Activated naive CD4-positive, alpha-beta T cell treated with anti-CD3 and anti-CD28 coated beads, Interleukin-2, amount 50 U/mL, for 16 hours (primary cell): ENCODE results near the gene PPP1R3F.
A peak's percentile ranks its signal among the peaks of the same experiment; 100 is the strongest.

Source experiments
- DNase-seq: peaks from one replicate; pipeline ENCODE4 v3.0.0-alpha.2; 2020

Gene PPP1R3F, protein sequence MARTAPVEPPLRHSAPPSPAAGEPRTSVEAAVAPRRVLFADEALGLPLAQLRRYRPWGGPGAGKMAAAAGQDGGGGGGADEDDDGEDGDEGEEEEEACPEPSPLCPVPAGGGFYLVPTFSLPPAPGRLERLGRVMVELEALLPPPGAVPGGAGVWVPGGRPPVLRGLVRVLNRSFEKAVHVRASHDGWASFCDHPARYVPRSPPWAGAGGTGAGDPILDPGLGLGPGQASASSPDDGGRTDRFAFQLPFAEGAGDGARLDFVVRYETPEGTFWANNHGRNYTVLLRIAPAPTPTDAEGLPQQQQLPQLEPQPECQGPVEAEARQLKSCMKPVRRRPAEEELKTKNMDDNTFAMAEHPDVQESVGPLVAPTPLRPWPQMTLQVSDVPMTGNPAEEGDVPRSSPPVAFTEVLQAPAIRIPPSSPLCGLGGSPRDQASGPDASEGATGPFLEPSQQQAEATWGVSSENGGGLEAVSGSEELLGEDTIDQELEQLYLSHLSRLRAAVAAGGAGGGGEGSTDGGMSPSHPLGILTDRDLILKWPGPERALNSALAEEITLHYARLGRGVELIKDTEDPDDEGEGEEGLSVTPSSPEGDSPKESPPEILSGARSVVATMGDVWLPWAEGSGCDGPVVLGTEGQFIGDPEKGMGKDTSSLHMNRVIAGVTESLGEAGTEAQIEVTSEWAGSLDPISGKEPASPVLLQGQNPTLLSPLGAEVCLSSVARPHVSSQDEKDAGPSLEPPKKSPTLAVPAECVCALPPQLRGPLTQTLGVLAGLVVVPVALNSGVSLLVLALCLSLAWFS

GRCh38 chrX:49269767-49270248 is at the start of gene PPP1R3F:
Gene PPP1R3F, plus strand, starts transcription at chrX:49269793. Its CDS starts 77 bp downstream, at chrX:49269870.
- DNase-seq = no peak

DNA sequence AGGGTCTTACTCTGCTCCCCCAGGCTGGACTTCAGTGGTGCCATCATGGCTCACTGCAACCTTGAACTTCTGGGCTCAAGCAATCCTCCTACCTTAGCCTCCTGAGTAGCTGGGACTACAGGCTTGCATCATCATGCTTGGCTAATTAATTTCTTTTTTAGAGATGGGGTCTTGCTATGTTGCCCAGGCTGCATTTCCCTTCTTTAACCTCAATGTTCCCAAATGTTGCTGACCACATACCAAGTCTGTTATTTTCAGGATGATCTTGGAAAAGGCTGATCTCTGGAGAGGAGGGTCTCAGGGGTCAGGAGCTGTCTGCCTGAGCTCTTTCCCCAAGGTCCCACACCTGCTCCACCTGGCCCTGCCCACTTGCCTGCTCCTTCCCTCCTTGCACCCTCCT is 49.5 kb upstream of the PPP1R3F start:
- no peak for DNase-seq

- DNase-seq = no peak
Observed at GRCh38 chrX:49221868-49222267, 47.7 kb upstream of the PPP1R3F start.

DNA sequence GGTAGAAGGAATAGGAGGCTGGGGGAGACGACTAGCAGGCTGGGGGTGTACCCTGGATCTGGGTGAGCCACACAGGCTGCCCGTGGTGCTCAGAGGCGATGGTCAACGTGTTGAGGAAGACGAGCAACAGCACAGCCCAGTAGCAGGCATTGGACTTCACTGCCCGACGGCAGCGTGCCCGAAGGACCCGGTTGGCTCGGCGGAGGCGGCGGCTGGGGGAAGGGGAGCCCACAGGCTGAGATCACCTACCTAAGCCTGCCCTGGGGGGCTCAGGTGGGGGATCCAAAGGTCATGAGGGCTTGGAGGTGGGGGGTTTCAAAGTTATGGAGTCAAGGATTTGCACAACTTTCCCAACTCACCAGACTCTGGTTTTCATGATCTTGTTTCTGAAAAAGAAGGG is 43.7 kb upstream of the PPP1R3F start:
- DNase-seq = no peak

DNA sequence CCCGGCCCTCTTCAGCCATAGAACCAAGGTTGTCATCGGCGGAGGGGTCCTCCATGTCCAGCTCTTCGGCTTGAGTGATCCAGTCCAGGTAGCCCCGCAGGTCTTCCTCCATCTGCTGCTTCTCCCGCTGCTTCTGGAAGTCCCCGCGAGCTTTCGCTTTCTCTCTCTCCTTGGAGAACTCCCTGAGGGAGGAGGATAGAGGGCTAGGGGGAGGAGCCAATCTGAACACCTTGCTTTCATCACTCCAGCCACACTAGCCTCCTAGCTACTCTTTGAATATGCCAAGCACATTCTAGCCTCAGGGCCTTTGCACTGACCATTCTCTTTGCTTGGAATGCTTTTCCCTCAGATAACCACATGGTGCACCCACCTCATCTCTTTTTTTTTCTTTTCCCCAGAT is 42.6 kb upstream of the PPP1R3F start:
- no peak for DNase-seq

- no peak for DNase-seq
Observed at GRCh38 chrX:49227726-49228125, 41.9 kb upstream of the PPP1R3F start.

GRCh38 chrX:49228185-49228584 is 41.4 kb upstream of the PPP1R3F start:
- no peak for DNase-seq

- DNase-seq = peak; percentile 57
Observed at GRCh38 chrX:49230500-49231232, 38.9 kb upstream of the PPP1R3F start.

DNA sequence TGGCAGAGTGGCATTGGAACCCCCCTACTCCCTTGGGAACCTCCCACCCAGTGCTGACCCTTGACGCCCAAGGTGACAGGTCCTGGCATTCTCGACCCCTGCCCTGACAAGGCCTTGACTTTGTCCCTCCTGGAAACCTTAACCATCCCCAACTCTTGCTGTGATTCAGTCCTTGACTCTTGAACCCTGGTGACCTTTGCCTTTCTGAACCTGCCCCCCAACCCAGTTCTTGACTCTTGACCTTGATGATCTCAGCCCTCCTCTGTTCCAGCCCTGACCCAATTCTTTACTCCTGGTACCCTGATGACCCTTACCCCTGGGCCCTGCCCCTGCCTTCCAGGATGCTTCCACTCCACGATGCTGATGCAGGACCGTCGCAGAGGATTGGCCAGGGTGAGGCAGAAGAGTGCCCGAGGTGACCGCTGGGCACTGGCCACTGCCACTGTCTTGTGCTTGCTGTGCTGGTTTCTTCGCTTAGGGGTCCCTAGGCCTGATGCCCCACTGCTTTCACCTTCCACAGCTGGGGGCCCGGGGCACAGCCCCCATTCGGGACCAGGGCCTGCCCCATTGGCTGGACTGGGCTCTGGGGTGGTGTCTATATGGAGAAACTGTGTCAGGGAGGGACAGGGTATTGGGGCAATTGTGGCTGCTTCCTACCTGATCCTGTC is 38.1 kb upstream of the PPP1R3F start:
- no peak for DNase-seq

- DNase-seq = no peak
Observed at GRCh38 chrX:49232525-49232924, 37.1 kb upstream of the PPP1R3F start.

DNA sequence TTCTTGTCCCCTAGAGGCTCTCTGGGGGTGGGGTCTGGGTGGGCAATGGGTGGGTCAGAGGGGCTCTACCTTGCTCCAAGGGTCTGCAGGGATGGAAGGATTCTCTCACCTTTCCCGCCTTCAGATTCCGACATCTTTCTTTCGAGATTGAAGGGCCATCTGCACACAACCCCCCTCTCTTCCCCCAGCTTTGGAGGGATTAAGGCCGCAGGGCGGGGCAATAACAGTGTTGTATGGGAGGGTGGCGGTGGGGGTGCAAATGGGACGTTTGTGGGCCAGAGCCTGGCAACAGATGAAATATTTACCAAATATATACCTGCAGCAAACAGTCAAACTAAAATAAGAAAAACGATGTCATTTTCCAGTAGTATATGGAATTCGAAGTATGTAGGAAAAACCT is 36.4 kb upstream of the PPP1R3F start, which contains the start of gene CACNA1F:
TSS of gene CACNA1F (minus strand) at position 165 of the 400 bp plus-strand sequence. CDS start at position 134, 31 bp downstream.
- no peak for DNase-seq

DNA sequence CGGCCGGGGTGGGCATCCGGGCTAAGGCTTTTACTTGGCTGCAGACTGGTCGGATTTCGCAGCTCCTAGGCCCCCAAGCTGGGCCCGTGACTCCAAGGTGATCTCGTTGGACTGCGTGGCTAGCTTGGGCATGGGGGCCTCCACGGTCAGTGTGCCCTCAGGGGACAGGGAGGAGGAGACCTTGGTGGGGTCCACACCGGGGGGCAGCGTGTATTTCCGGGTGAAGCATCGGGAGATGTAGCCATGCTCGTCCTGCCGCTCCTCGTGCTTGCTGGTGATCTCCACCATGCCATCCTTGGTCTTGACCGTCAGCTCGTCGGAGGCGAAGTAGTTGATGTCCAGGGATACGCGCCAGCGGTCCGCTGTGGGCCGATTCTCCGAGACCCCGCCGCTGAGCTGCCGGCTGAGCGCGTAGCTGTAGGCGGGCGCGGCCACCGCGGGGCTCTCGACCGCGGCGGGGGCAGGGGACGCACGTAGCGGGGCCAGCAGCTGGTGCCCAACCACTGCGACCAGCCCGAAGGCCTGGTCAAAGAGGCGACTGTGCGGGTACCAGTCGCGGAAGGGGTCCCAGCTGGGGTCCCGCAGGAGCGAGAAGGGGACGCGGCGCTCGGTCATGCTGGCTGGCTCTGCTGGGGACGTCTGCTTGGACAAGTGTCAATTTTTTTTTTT is 35.6 kb upstream of the PPP1R3F start:
- no peak for DNase-seq

- no peak for DNase-seq
Observed at GRCh38 chrX:49237060-49237459, 32.5 kb upstream of the PPP1R3F start.

GRCh38 chrX:49238735-49239134 is 30.9 kb upstream of the PPP1R3F start:
- DNase-seq = no peak

DNA sequence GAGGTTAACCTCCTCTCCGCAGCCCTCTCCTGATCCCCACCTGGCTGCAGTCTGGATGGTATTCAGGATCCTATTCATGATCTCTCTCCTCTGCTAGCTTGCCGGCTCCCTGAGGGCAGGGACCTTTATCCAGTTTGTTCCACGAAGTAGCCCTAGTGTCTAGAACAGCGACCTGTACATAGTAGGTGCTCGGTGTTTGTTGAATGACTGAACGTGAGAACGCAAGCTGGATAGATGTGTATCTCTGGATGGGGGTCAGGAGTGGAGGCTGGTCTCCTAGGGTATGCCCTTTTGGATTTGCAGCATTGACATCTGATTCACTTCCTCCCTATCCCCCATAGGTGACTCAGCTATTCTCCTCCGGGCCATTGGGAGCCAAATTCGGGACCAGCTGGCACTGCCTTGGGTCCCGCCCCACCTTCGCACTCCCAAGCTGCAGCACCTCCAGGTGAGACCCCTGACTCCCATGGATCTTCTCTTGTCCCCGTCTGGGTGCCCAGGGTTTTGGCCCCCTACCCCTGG is 27.0 kb upstream of the PPP1R3F start:
- DNase-seq = no peak

DNA sequence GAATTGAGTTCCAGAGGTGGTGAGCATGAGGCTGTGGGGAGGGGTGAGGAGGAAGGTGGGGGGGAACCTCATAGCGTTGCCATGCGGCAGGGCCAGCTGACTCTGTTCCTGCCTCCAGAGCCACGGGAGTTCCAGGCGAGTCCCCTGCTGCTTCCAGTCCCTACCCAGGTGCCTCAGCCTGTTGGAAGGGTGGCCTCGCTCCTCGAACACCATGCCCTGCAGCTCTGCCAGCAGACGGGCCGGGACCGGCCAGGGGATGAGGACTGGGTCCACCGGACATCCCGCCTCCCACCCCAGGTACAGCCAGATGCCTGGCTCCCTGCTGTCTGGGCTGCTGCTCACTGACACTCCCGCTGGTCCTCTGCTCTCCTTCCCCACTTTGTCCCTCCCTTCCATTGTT is 26.4 kb upstream of the PPP1R3F start:
- no peak for DNase-seq

DNA sequence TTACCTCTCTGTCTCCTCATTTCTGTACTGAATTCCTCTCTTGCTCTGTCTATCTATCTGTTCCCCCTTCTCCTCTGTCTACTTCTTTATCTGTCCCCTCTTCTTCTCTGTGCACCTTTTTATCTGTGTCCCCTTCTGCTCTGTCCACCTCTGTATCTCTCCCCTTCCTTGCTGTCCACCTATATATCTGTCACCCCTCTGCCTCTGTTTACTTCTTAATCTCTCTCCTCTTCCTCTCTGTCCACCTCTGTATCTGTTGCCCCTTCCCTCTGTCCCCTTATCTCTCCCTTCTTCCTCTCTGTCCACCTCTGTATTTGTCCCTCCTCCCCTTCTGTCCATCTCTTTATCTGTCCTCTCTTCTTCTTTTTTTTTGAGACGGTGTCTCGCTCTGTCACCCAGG is 25.4 kb upstream of the PPP1R3F start:
- DNase-seq = no peak

GRCh38 chrX:49246541-49246940 is 23.1 kb upstream of the PPP1R3F start:
- no peak for DNase-seq

DNA sequence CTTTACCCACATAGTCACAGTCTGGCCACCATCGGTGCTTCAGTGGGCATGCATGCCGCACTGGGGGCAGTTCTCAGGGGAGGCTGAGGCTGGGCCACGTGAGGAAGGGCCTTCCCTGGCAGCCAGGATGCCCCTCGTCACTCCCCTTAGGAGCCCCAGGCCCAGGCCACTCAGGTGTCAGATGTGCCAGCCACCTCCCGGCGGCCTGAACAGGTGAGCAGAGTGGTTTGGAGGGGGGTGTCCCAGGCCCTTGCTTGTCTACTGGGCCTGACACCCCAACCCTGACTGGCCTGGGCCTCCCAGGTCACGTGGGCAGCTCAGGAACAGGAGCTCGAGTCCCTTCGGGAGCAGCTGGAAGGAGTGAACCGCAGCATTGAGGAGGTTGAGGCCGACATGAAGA is 22.2 kb upstream of the PPP1R3F start:
- DNase-seq = no peak

- DNase-seq = no peak
Observed at GRCh38 chrX:49247916-49248811, 21.4 kb upstream of the PPP1R3F start.

- no peak for DNase-seq
Observed at GRCh38 chrX:49249071-49249470, 20.5 kb upstream of the PPP1R3F start.
